BE2C (cell line): ENCODE data around the gene WLS.

Experiments used
- DNase-seq: peaks from one replicate; pipeline ENCODE4 v3.0.0-alpha.2; 2020
- H3K27me3 ChIP-seq: fragments of 250-450 bp; sonication (Bioruptor Pico); 2 replicates; pipeline ENCODE4 v1.5.1; 2020; ENCODE audit warnings: mild to moderate bottlenecking
- H3K36me3 ChIP-seq: fragments of 250-450 bp; sonication (Bioruptor Pico); 2 replicates; pipeline ENCODE4 v1.5.1; 2020; ENCODE audit warnings: mild to moderate bottlenecking
- H3K4me1 ChIP-seq: fragments of 250-450 bp; sonication (Bioruptor Pico); 2 replicates; pipeline ENCODE4 v1.5.1; 2020
- H3K4me3 ChIP-seq: 2 replicates; pipeline ENCODE4 v1.5.1; 2011; ENCODE audit warnings: low read depth, low read length
- H3K9me3 ChIP-seq: fragments of 250-450 bp; sonication (Bioruptor Pico); 2 replicates; pipeline ENCODE4 v1.5.1; 2020
- TF ChIP-seq, protein P1 (sequence below): IDR thresholded peaks from 2 replicates; pipeline ENCODE4 v1.5.1; 2012; ENCODE audit warnings: mild to moderate bottlenecking, low read depth, low read length

The WLS gene

DNA sequence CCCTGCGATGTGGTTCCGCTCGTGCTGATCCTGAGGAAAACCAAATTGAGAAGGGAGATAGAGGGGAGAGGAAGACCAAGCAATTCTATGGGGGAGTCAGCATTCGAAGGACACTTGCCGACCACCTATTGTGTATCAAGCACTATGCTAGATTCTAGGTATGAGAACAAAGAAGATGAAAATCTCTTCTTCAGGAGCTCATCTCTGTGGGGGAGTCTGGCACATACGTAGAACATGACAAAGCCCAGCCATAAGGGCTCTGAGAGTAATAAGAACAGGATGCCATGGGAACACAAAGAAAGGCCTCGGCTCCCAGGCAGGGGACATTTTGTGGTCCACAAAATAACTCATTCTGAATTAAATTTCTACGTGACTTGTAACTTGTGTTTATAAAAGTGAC is 83.7 kb downstream of the WLS start:
- no peak for DNase-seq
- no peak overlapping the region for H3K4me3 ChIP-seq
- no peaks in the 10 kb centered on the region for H3K36me3 ChIP-seq
- no peaks in the 10 kb centered on the region for H3K27me3 ChIP-seq
- H3K4me1 ChIP-seq, result no peaks in the 10 kb centered on the region
- H3K9me3 ChIP-seq, result no peaks in the 10 kb centered on the region
- TF ChIP-seq, protein P1, sequence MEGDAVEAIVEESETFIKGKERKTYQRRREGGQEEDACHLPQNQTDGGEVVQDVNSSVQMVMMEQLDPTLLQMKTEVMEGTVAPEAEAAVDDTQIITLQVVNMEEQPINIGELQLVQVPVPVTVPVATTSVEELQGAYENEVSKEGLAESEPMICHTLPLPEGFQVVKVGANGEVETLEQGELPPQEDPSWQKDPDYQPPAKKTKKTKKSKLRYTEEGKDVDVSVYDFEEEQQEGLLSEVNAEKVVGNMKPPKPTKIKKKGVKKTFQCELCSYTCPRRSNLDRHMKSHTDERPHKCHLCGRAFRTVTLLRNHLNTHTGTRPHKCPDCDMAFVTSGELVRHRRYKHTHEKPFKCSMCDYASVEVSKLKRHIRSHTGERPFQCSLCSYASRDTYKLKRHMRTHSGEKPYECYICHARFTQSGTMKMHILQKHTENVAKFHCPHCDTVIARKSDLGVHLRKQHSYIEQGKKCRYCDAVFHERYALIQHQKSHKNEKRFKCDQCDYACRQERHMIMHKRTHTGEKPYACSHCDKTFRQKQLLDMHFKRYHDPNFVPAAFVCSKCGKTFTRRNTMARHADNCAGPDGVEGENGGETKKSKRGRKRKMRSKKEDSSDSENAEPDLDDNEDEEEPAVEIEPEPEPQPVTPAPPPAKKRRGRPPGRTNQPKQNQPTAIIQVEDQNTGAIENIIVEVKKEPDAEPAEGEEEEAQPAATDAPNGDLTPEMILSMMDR, result no peak

DNA sequence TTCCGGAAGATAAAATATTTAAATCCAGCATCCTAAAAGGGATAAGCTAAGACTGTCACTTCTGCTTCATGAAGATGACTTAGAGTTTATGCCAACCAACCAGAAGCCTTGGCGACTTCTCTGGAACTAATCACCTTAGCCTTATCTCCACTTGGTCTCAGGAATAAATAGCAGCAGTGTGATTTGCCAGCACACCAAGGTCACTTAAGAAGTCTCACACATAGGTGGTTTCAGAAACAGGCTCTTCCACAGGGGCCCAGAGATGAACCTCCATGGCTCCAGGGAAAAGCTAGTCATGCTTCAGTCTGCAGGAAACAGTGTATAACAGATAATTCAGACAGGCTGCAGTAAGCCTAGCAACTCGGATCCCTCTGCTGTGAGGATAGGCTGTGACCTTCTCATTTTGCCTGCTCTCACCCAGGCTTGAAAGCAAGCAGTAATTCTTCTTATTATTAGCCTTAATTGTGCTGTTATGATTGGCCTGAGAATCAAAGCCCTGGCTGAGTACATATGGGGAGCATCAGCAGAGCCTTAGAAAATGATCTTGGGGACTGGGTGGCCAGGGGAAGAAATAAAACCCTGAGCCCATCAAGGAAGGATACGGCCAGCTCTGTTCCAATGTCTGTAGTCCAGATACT is 84.7 kb downstream of the WLS start:
- H3K27me3 ChIP-seq, result no peaks in the 10 kb centered on the region
- TF ChIP-seq, protein P1, result no peak

DNA sequence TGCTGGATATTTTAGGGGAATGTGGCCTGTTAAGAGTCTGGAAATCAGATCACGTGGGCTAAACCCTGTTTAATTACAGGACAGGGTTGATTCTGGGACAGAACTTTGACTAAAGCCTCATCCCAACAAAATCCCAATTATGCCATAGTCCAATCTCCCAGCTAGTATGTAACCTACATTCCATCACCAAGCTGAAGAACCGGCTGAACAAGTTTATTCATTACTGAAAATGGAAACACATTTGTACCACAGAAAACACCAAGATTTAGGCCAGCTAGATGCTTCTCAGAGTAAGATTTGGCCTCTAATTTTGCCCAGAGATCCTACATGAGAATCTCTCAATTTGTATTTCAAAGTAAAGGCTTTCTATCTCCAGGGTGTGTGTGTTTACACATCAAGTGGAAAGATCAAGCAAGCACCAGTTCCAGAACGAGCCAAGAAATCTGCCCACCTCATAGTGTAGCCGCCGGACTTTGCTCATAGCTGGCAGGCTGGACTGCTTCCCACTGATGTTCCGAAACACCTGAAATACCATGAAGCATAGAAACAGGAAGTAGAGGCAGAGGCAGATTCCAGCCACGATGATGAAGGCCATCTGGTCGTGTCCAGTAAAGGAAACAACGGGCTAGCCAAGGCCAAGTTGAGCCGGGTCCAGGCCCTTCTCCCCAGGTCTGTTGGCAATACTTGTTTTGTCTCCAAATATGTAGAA is 86.8 kb downstream of the WLS start:
- no peaks in the 10 kb centered on the region for H3K9me3 ChIP-seq
- H3K4me3 ChIP-seq, result no peak overlapping the region
- no peaks in the 10 kb centered on the region for H3K27me3 ChIP-seq
- no peaks in the 10 kb centered on the region for H3K4me1 ChIP-seq
- DNase-seq, result no peak
- H3K36me3 ChIP-seq, result no peaks in the 10 kb centered on the region
- TF ChIP-seq, protein P1, result no peak

More for the DNA sequence above, 84.7 kb downstream of the WLS start:
- Histone ChIP-seq H3K4me3 (no peak overlapping the region), H3K36me3 (no peaks in the 10 kb centered on the region), H3K9me3 (no peaks in the 10 kb centered on the region), H3K4me1 (no peaks in the 10 kb centered on the region)
- DNase-seq, result no peak

DNA sequence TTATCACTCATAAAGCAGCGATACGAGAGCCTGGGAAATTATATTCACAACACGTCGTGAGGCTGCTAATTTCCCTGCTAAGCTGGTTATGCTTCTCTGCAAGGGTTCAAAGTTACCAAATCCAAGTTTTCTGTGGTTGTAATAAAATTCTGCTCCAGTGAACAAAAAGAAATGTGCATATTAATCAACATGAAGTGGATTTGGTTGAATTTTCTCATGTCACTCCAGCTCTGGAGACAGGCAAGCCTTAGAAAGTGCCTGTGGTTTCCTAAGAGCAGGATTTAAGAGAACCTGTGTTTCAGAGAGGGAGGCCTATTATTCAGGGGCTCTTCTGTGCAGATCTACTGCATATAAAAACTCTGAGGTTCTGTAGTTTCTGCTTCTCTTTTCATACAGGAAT is 87.5 kb downstream of the WLS start:
- no peaks in the 10 kb centered on the region for H3K27me3 ChIP-seq
- no peak for DNase-seq

DNA sequence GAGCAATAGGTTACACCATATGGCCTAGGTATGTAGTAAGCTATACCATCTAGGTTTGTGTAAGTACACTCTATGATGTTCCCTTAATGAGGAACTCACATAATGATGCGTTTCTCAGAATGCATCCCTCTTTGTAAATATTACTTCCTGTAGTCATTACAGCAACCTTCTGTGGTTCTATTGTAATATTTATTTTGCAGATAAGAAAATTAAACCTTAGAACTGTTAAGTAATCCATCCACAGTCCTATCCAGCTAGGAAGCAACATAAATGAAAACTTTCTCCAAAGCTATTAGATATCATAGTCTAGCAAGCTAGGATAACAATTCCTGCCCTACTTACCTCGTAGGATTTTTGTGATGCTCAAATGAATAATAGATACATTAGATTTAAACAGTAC is 88.7 kb downstream of the WLS start:
- TF ChIP-seq, protein P1, result no peak
- H3K9me3 ChIP-seq, result no peaks in the 10 kb centered on the region

More for the DNA sequence above, 87.5 kb downstream of the WLS start:
- Histone ChIP-seq H3K4me3 (no peak overlapping the region), H3K9me3 (no peaks in the 10 kb centered on the region), H3K36me3 (no peaks in the 10 kb centered on the region), H3K4me1 (no peaks in the 10 kb centered on the region)
- TF ChIP-seq, protein P1, result no peak

DNA sequence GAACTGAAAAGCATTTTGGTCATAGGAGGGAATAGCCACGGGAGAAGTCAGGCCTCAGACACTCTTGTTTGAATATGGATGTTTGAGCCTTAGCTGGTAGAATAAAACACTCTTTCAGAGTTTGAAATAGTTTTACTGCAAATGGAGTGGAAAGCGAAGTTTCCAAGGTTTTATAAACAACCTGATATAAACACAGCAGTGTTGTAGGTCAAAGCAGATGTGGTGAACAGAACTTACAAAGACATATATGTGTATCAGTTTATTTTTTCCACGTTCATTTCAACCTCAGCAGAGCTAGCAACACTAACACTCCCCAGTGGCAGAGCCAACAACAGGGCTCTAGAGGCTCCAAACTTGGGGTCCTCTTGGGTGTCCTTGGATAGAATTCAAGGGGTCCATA is 89.9 kb downstream of the WLS start:
- TF ChIP-seq, protein P1, result no peak
- DNase-seq, result no peak
- Histone ChIP-seq H3K4me1 (no peaks in the 10 kb centered on the region), H3K9me3 (no peaks in the 10 kb centered on the region), H3K36me3 (no peaks in the 10 kb centered on the region), H3K27me3 (no peaks in the 10 kb centered on the region), H3K4me3 (no peak overlapping the region)

More for the DNA sequence above, 88.7 kb downstream of the WLS start:
- Histone ChIP-seq H3K27me3 (no peaks in the 10 kb centered on the region), H3K4me1 (no peaks in the 10 kb centered on the region), H3K36me3 (no peaks in the 10 kb centered on the region), H3K4me3 (no peak overlapping the region)
- DNase-seq, result no peak
